ENCODE measurements around the gene TOMT.
A peak's percentile ranks its signal among the peaks of the same experiment; 100 is the strongest.

TOMT gene

GRCh38 chr11:72075756-72076155 lies 30.0 kb upstream of the TOMT start:
- Histone ChIP-seq H3K27ac (ENCODE audit: low read length) (no peak overlapping the region), H3K9me3 (ENCODE audit: control insufficient read depth, insufficient read depth, low read length) (no peaks in the 10 kb centered on the region), H3K4me3 (ENCODE audit: low read length) (no peak overlapping the region), H3K36me3 (ENCODE audit: control insufficient read depth, insufficient read depth, low read length) (no peaks in the 10 kb centered on the region), H3K27me3 (ENCODE audit: control insufficient read depth, insufficient read depth, low read length) (no peaks in the 10 kb centered on the region), H3K4me1 (ENCODE audit: control insufficient read depth, insufficient read depth, low read length) (no peaks in the 10 kb centered on the region)
- no peak for DNase-seq (ENCODE audit: low read depth, low spot score)
- WGBS (ENCODE audit: insufficient coverage, insufficient read length) = no CpG with 5 or more reads among the region's 4 CpGs

- H3K27ac ChIP-seq (ENCODE audit: low read length) = no peak overlapping the region
- peaks cover 1% of the 10 kb centered on the region; the same call in 1 of the 2 replicates for H3K4me1 ChIP-seq (ENCODE audit: control insufficient read depth, insufficient read depth, low read length)
- no peaks in the 10 kb centered on the region for H3K36me3 ChIP-seq (ENCODE audit: control insufficient read depth, insufficient read depth, low read length)
- DNase-seq (ENCODE audit: low read depth, low spot score) = no peak
- no peak overlapping the region for H3K4me3 ChIP-seq (ENCODE audit: low read length)
- no peaks in the 10 kb centered on the region for H3K9me3 ChIP-seq (ENCODE audit: control insufficient read depth, insufficient read depth, low read length)
- H3K27me3 ChIP-seq (ENCODE audit: control insufficient read depth, insufficient read depth, low read length) = no peaks in the 10 kb centered on the region
- WGBS (ENCODE audit: insufficient coverage, insufficient read length) = no CpG with 5 or more reads among the region's 6 CpGs
These were observed 27.2 kb upstream of the TOMT start for GRCh38 chr11:72078477-72078876.

- H3K27me3 ChIP-seq (ENCODE audit: control insufficient read depth, insufficient read depth, low read length) = no peaks in the 10 kb centered on the region
- no peak for DNase-seq (ENCODE audit: low read depth, low spot score)
- peak overlapping the region; percentile 83 for H3K4me3 ChIP-seq (ENCODE audit: low read length)
- H3K27ac ChIP-seq (ENCODE audit: low read length) = no peak overlapping the region
- no peaks in the 10 kb centered on the region for H3K9me3 ChIP-seq (ENCODE audit: control insufficient read depth, insufficient read depth, low read length)
- no peaks in the 10 kb centered on the region for H3K36me3 ChIP-seq (ENCODE audit: control insufficient read depth, insufficient read depth, low read length)
- peaks cover 1% of the 10 kb centered on the region; the same call in 1 of the 2 replicates for H3K4me1 ChIP-seq (ENCODE audit: control insufficient read depth, insufficient read depth, low read length)
- no CpG with 5 or more reads among the region's 16 CpGs for WGBS (ENCODE audit: insufficient coverage, insufficient read length)
These were observed 25.9 kb upstream of the TOMT start for GRCh38 chr11:72079819-72080325.

- H3K36me3 ChIP-seq (ENCODE audit: control insufficient read depth, insufficient read depth, low read length) = no peaks in the 10 kb centered on the region
- peaks cover 1% of the 10 kb centered on the region; the same call in 1 of the 2 replicates for H3K4me1 ChIP-seq (ENCODE audit: control insufficient read depth, insufficient read depth, low read length)
- H3K9me3 ChIP-seq (ENCODE audit: control insufficient read depth, insufficient read depth, low read length) = no peaks in the 10 kb centered on the region
- H3K27ac ChIP-seq (ENCODE audit: low read length) = no peak within 1 kb of the TSS
- H3K4me3 ChIP-seq (ENCODE audit: low read length) = peak within 1 kb of the TSS; percentile 83
- no peaks in the 10 kb centered on the region for H3K27me3 ChIP-seq (ENCODE audit: control insufficient read depth, insufficient read depth, low read length)
- no CpG with 5 or more reads among the region's 60 CpGs for WGBS (ENCODE audit: insufficient coverage, insufficient read length)
- DNase-seq (ENCODE audit: low read depth, low spot score) = peak; percentile 100
These were observed 25.2 kb upstream of the TOMT start, which contains the start of the genes LRRC51 and NUMA1 for GRCh38 chr11:72080326-72081183. Gene LRRC51 (plus strand): TSS chr11:72080850. CDS start chr11:72089084, 8,234 bp downstream. Gene NUMA1 (minus strand): TSS chr11:72080542. CDS start chr11:72035943, 44,599 bp downstream.

- no peaks in the 10 kb centered on the region for H3K9me3 ChIP-seq (ENCODE audit: control insufficient read depth, insufficient read depth, low read length)
- no peak overlapping the region for H3K27ac ChIP-seq (ENCODE audit: low read length)
- peak overlapping the region; percentile 43; the same call in 1 of the 2 replicates for H3K4me3 ChIP-seq (ENCODE audit: low read length)
- 100% methylated on average over 1 of the region's 21 CpGs for WGBS (ENCODE audit: insufficient coverage, insufficient read length)
- no peaks in the 10 kb centered on the region for H3K36me3 ChIP-seq (ENCODE audit: control insufficient read depth, insufficient read depth, low read length)
- H3K4me1 ChIP-seq (ENCODE audit: control insufficient read depth, insufficient read depth, low read length) = peaks cover 1% of the 10 kb centered on the region; the same call in 1 of the 2 replicates
- DNase-seq (ENCODE audit: low read depth, low spot score) = no peak
- no peaks in the 10 kb centered on the region for H3K27me3 ChIP-seq (ENCODE audit: control insufficient read depth, insufficient read depth, low read length)
These were observed 24.5 kb upstream of the TOMT start for GRCh38 chr11:72081184-72081644.

DNA sequence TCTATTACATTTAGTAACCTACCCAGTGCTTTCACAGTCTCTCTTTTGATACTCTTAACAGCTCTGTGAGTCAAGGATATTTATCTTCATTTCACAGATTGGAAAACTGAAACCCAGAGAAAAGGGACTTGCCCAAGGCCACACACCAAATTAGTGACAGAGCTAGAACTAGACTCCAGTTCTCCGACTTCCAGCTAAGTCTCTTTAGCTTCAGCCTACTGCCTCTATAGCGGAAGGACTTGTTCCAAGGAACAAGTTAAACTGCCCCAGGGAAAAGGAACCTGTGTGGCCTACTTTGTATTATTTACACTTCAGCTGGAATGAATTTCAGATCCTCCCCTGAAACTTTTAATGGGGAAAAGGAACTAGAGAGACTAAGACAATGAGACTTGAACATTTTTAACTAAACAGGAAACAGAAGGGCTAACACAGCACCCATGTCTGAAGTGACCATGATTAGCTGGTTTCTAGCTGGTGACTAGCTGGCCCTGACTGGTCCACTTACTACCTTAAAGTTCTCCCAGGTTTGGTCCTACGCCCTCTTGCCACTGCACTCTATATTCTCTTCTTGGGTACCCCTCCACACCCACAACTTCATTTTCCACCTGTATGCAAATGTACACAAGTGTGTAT lies 23.8 kb upstream of the TOMT start:
- H3K4me3 ChIP-seq (ENCODE audit: low read length) = no peak overlapping the region
- H3K27ac ChIP-seq (ENCODE audit: low read length) = no peak overlapping the region
- DNase-seq (ENCODE audit: low read depth, low spot score) = no peak
- WGBS (ENCODE audit: insufficient coverage, insufficient read length) = no CpG with 5 or more reads among the region's 3 CpGs
- H3K36me3 ChIP-seq (ENCODE audit: control insufficient read depth, insufficient read depth, low read length) = no peaks in the 10 kb centered on the region
- H3K4me1 ChIP-seq (ENCODE audit: control insufficient read depth, insufficient read depth, low read length) = peaks cover 1% of the 10 kb centered on the region; the same call in 1 of the 2 replicates
- H3K27me3 ChIP-seq (ENCODE audit: control insufficient read depth, insufficient read depth, low read length) = no peaks in the 10 kb centered on the region
- no peaks in the 10 kb centered on the region for H3K9me3 ChIP-seq (ENCODE audit: control insufficient read depth, insufficient read depth, low read length)

DNA sequence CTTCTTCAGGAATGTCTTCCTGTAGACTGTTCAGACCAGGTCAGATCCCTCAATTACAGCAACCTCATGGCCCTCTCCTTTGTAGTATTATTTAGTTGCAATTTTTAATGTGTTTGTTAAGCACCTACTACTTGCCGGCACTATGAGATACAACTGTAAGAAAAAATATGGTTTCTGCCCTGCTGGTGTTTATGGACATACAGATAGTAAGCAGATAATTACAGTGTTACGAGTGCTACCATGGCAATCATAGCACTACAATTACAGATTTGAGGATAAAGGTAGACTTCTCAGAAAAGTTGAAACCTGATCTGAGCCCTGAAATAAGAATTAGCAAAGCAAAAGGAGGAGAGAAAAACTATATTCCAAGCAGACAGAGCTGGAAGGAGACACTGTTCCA lies 22.3 kb upstream of the TOMT start:
- Histone ChIP-seq H3K4me1 (ENCODE audit: control insufficient read depth, insufficient read depth, low read length) (peaks cover 1% of the 10 kb centered on the region; the same call in 1 of the 2 replicates), H3K36me3 (ENCODE audit: control insufficient read depth, insufficient read depth, low read length) (no peaks in the 10 kb centered on the region), H3K27ac (ENCODE audit: low read length) (no peak overlapping the region), H3K9me3 (ENCODE audit: control insufficient read depth, insufficient read depth, low read length) (no peaks in the 10 kb centered on the region), H3K4me3 (ENCODE audit: low read length) (no peak overlapping the region), H3K27me3 (ENCODE audit: control insufficient read depth, insufficient read depth, low read length) (no peaks in the 10 kb centered on the region)
- no peak for DNase-seq (ENCODE audit: low read depth, low spot score)
- WGBS (ENCODE audit: insufficient coverage, insufficient read length) = no CpG with 5 or more reads among the region's 2 CpGs

GRCh38 chr11:72084076-72084475 lies 21.6 kb upstream of the TOMT start:
- Histone ChIP-seq H3K4me1 (ENCODE audit: control insufficient read depth, insufficient read depth, low read length) (peaks cover 1% of the 10 kb centered on the region; the same call in 1 of the 2 replicates), H3K9me3 (ENCODE audit: control insufficient read depth, insufficient read depth, low read length) (no peaks in the 10 kb centered on the region), H3K27ac (ENCODE audit: low read length) (no peak overlapping the region), H3K27me3 (ENCODE audit: control insufficient read depth, insufficient read depth, low read length) (no peaks in the 10 kb centered on the region), H3K4me3 (ENCODE audit: low read length) (no peak overlapping the region), H3K36me3 (ENCODE audit: control insufficient read depth, insufficient read depth, low read length) (no peaks in the 10 kb centered on the region)
- DNase-seq (ENCODE audit: low read depth, low spot score) = no peak
- WGBS (ENCODE audit: insufficient coverage, insufficient read length) = no CpG with 5 or more reads among the region's 4 CpGs

DNA sequence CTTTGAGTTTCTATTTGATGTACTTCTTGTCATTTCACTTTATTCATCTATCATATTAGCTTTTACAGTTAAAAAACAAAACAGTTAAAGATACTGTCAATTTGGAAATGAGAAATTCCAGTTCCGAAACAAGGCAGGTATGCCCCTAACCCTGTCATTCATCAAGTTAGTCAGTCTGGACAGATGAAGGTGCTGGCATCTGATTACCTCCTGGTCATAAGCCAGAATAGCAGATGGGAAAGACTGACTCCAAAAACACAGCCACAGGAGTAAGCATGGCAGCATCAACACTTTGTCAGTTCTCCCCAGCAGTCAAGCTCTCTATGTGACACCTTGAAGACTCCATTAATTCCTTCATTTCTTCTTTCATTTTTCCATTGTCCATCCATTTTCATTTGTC lies 20.8 kb upstream of the TOMT start:
- no peaks in the 10 kb centered on the region for H3K27me3 ChIP-seq (ENCODE audit: control insufficient read depth, insufficient read depth, low read length)
- WGBS (ENCODE audit: insufficient coverage, insufficient read length) = no CpG with 5 or more reads among the region's 1 CpG

DNA sequence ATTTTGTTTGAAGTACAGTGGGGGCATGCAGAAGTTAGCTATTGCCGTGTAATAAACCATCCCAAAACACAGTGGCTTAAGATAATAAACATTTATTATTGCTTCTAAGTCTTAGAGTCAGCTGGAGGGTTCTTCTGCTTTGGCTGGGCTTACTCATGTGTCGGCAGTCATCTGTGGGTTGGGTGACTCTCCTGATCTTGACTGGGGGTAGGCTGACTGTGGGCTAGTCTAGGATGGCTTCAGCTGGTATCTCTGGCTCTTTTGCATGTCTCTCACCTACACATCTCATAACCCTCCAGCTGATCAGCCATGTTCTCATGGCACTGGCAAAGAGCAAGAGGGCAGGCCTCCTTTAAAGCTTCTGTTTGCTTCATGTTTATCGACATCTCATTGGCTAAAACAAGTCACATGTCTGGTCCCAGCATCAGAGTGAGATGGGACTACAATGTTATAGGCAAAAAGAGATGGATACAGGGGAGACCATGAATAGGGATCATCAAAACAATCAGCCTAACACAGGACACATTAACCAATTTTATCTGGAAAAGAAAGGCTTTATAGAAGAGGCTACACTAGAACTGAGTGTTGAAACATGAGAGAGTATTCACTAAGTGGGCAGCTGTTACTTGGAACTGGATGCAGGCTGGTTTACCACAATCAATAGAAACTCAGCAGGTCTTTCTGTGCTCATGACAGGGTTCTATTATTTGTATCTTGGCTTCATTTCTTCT lies 19.9 kb upstream of the TOMT start:
- H3K27me3 ChIP-seq (ENCODE audit: control insufficient read depth, insufficient read depth, low read length) = no peaks in the 10 kb centered on the region
- no peak for DNase-seq (ENCODE audit: low read depth, low spot score)
- no peak overlapping the region for H3K4me3 ChIP-seq (ENCODE audit: low read length)
- no peaks in the 10 kb centered on the region for H3K9me3 ChIP-seq (ENCODE audit: control insufficient read depth, insufficient read depth, low read length)
- no peaks in the 10 kb centered on the region for H3K36me3 ChIP-seq (ENCODE audit: control insufficient read depth, insufficient read depth, low read length)
- WGBS (ENCODE audit: insufficient coverage, insufficient read length) = no CpG with 5 or more reads among the region's 3 CpGs
- H3K27ac ChIP-seq (ENCODE audit: low read length) = no peak overlapping the region
- H3K4me1 ChIP-seq (ENCODE audit: control insufficient read depth, insufficient read depth, low read length) = peaks cover 1% of the 10 kb centered on the region; the same call in 1 of the 2 replicates

More for the DNA sequence above, 20.8 kb upstream of the TOMT start:
- H3K36me3 ChIP-seq (ENCODE audit: control insufficient read depth, insufficient read depth, low read length) = no peaks in the 10 kb centered on the region
- DNase-seq (ENCODE audit: low read depth, low spot score) = no peak
- no peak overlapping the region for H3K27ac ChIP-seq (ENCODE audit: low read length)
- no peak overlapping the region for H3K4me3 ChIP-seq (ENCODE audit: low read length)
- no peaks in the 10 kb centered on the region for H3K9me3 ChIP-seq (ENCODE audit: control insufficient read depth, insufficient read depth, low read length)
- peaks cover 1% of the 10 kb centered on the region; the same call in 1 of the 2 replicates for H3K4me1 ChIP-seq (ENCODE audit: control insufficient read depth, insufficient read depth, low read length)

Data from iPS DF 6.9 (cell line).